Astrocyte of the cerebellum (primary cell): ENCODE results near the gene SH3PXD2B.

ENCODE experiments used
- DNase-seq: peaks from one replicate; pipeline ENCODE4 v3.0.0-alpha.2; 2011; ENCODE audit warnings: low read depth
- H3K4me3 ChIP-seq: 2 replicates; pipeline ENCODE4 v1.5.1; 2011; ENCODE audit warnings: mild to moderate bottlenecking, low read depth, low read length, moderate library complexity
- CTCF ChIP-seq: IDR thresholded peaks from 2 replicates; pipeline ENCODE4 v1.5.1; 2012; ENCODE audit warnings: low read length, low read depth, moderate library complexity, mild to moderate bottlenecking; ENCODE audit errors: missing control alignments
- in situ Hi-C: cut with HindIII; loops from 2 replicates; pipeline ENCODE4 v1.10.0; 2017; ENCODE audit warnings: low sequenced_read_pairs

The SH3PXD2B gene

DNA sequence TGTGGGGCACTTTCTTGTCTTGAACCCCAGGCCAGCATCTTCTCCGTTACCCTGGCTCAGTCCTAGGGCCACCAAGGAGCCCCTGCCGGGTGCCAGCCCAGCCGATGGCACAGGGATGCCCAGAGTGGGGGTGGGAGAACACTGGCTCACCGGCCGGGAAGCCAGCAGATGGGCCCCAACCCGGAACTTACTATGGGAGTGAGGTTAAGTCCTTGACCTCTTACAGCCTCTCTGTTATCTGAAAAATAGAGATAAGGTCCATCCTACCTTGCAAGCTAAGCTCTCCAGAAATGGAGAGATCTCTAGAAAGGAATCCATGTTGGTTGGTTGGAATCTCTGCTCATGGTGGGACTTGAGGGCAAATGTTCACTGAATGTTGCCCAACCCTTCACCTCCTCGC lies 20.8 kb downstream of the SH3PXD2B start:
- DNase-seq: no peak
- in situ Hi-C loops: no loop called here
- TF ChIP-seq CTCF: no peak
- no peak overlapping the region for H3K4me3 ChIP-seq

- in situ Hi-C loops: no loop called here
- no peak overlapping the region for H3K4me3 ChIP-seq
- DNase-seq: no peak
- TF ChIP-seq CTCF: no peak
These were observed 21.3 kb downstream of the SH3PXD2B start for GRCh38 chr5:172433071-172433470.

DNA sequence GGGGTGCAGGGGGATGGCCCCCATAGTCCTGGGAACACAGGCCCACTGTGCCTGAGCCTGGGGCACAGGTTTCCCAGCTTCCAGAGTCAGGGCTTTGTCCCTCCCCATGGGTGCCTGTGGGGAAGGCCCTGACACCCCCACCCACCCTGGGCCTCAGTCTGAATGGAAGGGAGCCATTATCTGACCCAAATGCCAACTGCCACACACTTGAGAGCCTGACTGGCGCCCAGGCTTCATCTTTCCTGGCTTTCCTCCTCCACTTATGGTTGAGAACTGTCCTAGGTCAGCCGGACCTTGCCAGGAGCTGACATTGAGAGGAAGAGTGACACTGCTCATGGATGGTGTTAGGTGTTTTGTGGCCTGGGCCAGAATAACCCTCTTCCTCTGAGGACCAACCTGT lies 24.0 kb downstream of the SH3PXD2B start:
- in situ Hi-C loops: no loop called here
- no peak for DNase-seq
- H3K4me3 ChIP-seq: no peak overlapping the region
- no peak for TF ChIP-seq CTCF

DNA sequence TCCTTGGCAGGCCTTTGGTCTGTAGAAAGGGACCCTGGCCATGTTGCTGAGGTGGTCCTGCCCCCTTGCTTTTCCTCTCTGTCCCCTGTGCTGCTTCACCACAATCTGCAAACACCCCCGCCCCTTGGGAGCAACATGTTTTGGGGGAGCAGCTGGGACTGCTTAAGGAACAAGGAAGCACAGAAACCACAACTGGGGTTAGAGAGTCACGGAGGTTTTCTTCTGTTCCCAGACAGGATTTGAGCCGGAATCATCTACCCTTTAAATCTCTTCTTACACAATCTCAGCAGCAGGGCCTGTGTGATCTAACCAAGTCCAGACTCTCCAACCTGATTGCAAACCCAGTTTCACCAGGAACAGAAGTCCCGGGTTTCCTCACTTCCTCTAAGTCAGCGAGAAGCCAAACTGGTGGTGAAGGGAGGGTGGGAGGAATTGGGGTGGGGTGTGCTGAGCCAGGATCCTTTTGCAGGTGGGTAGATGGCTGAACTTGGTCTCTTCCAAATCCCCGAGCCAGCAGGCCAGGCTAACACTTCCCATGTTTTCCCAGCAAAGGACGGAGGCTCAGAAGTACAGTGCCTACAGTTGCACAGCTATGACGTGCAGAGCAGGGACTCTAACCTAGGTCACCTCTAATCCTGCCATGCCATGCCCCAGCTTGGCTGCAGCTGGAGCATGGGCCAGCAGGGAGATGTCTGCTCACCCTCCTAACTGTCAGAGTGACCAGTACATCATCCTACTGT lies 25.0 kb downstream of the SH3PXD2B start:
- DNase-seq: no peak
- in situ Hi-C loops: no loop called here
- TF ChIP-seq CTCF: no peak
- no peak overlapping the region for H3K4me3 ChIP-seq

DNA sequence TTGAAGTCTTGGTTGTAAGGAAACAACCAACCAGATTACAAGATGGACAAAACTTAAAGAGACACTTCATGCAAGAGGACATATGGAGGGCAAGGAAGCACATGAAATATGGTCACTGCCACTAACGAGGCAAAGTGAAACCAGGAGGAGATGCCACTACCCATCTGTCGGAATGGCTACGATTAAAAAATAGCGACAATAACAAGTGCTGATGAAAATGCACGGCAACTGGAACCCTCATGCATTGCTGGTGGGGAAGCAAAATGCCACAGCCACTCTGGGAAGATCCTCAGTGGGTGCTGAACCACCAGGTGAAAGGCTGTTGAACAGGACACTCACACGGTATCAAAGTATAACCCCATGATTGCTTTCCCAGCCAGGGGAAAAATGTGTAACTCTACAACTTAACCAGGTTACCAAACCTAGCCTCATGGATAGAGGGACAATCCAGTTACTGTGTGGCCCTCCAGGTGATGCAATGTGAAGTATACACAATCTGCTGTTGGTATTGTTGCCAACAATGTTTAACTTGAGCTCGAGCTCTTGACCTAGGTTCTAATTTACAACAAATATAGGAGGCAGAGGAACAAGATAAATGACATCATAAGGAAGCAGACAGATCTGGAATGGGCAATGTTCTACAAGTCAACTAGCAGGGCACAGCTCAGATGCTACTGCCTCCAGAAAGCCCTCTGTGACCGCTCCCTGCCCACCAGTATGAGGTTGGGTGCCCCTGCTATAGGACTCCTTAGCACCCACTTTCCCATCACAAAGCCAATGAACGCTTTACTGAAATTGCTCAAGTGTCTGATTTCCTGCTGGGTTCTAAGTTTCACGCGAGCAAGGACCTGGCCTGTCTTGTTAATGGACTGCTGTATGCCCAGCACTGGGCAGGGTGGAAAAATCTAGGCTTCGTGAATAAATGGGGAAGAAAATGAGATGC lies 25.8 kb downstream of the SH3PXD2B start:
- no peak for DNase-seq
- no peak overlapping the region for H3K4me3 ChIP-seq
- in situ Hi-C loops: no loop called here
- no peak for TF ChIP-seq CTCF

- no peak overlapping the region for H3K4me3 ChIP-seq
- in situ Hi-C loops: no loop called here
- TF ChIP-seq CTCF: no peak
- no peak for DNase-seq
These were observed 27.1 kb downstream of the SH3PXD2B start for GRCh38 chr5:172427202-172427601.
